Measurements from ENCODE around the gene UBQLN1.
"Not testable (repeated sequence)": the region's sequence is repeated elsewhere in the genome, so short reads cannot be mapped to it uniquely, and the experiment has no call there.

UBQLN1 gene

DNA sequence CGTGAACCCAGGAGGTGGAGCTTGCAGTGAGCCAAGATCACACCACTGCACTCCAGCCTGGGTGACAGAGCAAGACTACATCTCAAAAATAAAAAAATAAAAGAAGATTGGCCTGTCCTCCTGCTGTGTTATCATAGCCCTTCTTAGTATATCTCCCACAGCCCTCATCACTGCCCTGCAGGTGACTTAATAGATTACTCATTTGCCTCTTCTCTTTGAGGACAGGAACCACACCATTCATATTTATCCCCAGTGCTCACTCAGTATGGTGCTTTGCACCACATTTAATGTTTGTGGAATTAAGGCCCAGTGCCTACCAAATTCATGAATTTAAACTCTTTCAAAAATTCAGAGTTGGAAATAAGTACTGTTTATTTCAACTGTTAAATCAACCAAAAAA is 74.5 kb downstream of the UBQLN1 start:
- Mint-ChIP-seq H3K9me3 (no peaks in the 10 kb centered on the region), H3K36me3 (ENCODE audit: low read depth) (peaks cover 10% of the 10 kb centered on the region), H3K27me3 (ENCODE audit: low read depth) (no peaks in the 10 kb centered on the region), H3K4me1 (ENCODE audit: low read depth) (peaks cover 4% of the 10 kb centered on the region), H3K4me3 (no peak overlapping the region), H3K27ac (no peak overlapping the region)

DNA sequence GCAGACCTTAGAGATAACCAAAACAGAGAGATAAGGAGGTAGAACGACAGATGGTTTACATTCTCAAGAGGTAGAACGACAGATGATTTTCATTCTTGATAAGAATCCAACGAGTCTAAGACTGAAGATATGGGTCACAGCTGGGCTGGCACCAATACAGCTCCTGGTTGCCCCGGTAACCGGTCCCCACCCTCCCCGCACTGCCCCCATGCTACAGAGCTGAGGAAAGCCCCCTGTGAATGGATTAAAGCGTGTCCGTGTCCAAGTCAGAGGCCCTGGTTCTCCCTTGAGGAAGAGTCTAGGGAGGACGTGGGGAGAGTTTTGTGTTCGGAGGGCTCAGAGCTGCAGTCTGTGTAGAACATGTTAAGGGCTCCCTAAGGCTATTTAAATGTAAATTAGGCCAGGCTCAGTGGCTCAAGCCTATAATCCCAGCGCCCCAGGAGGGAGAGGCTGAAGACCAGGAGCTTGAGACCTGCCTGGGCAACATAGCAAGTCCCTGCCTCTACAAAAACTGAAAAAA is 76.8 kb downstream of the UBQLN1 start:
- no peaks in the 10 kb centered on the region for H3K27me3 Mint-ChIP-seq (ENCODE audit: low read depth)
- H3K4me1 Mint-ChIP-seq (ENCODE audit: low read depth) = peaks cover 4% of the 10 kb centered on the region
- peaks cover 11% of the 10 kb centered on the region for H3K36me3 Mint-ChIP-seq (ENCODE audit: low read depth)
- no peak overlapping the region for H3K27ac Mint-ChIP-seq
- no peaks in the 10 kb centered on the region for H3K9me3 Mint-ChIP-seq
- H3K4me3 Mint-ChIP-seq = no peak overlapping the region

DNA sequence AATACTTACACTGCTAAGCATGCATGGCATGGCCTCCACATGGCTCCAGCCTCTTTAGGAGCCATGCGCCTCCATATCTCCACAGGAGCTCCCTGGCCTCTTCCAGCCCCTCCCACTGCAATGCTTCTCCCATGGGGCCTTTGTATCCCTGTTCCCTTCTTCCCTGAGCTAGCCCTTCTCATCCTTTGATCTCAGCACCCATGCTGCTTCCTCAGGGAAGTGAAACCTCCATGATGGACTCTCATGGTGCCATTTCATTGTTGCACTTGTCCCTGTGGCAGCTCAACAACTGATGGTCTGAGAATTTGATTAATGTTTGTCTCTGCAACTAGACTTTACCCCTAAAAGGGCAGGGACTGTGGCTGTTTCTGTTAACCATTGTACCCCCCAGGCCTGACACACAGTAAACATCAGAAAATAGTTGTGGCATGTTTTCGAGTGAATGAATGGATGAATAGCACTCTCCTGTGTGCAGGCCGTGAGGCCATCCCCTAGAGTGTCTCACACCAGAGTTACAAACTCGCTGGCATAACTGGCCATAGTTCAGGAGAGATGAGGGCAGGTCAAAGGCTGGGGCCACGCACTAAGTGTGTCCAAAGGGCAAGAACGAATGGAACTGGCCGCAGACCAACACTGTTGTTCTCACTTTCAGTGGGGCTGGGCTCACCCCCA is 78.2 kb downstream of the UBQLN1 start:
- peaks cover 11% of the 10 kb centered on the region for H3K4me1 Mint-ChIP-seq (ENCODE audit: low read depth)
- no peak overlapping the region for H3K4me3 Mint-ChIP-seq
- no peaks in the 10 kb centered on the region for H3K9me3 Mint-ChIP-seq
- H3K36me3 Mint-ChIP-seq (ENCODE audit: low read depth) = peaks cover 14% of the 10 kb centered on the region
- no peak overlapping the region for H3K27ac Mint-ChIP-seq
- no peaks in the 10 kb centered on the region for H3K27me3 Mint-ChIP-seq (ENCODE audit: low read depth)

DNA sequence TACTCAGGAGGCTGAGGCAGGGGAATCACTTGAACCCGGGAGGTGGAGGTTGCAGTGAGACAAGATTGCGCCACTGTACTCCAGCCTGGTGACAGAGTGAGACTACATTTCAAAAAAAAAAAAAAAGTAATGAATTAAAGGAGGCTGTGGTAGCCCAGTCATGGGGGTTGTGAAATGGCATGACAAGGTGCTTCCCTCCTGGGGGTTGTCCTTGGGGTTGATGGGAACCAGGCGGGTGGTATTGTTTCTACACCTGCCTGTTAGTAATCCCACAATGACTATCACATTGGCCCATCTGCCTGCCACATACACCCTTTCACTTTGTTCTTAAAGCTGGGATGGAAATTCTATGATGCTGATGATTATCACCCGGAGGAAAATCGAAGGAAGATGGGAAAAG is 79.2 kb downstream of the UBQLN1 start:
- H3K4me1 Mint-ChIP-seq (ENCODE audit: low read depth) = peaks cover 19% of the 10 kb centered on the region
- no peak overlapping the region for H3K4me3 Mint-ChIP-seq
- H3K36me3 Mint-ChIP-seq (ENCODE audit: low read depth) = peaks cover 18% of the 10 kb centered on the region
- H3K9me3 Mint-ChIP-seq = no peaks in the 10 kb centered on the region
- H3K27ac Mint-ChIP-seq = no peak overlapping the region
- no peaks in the 10 kb centered on the region for H3K27me3 Mint-ChIP-seq (ENCODE audit: low read depth)

DNA sequence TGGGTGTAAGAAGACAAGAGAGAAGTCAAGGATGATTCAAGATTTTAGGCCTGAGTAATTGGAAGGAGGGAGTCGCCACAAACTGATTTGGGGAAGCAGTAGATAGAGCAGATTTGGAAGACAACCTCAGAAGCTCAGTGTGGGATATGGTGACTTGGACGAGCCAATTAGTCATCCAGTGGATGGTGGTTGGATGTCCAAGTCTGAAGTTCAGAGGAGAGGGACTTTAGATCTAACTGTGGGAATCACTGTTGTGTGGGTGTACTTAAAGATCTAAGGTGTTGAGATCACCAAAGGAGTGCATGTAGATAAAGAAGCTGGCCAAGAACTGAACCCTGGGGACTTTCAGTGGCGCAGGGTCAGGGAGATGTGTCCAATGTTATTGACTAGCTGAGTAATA is 82.6 kb downstream of the UBQLN1 start:
- peaks cover 17% of the 10 kb centered on the region for H3K36me3 Mint-ChIP-seq (ENCODE audit: low read depth)
- no peaks in the 10 kb centered on the region for H3K9me3 Mint-ChIP-seq
- H3K4me3 Mint-ChIP-seq = no peak overlapping the region
- peaks cover 24% of the 10 kb centered on the region for H3K4me1 Mint-ChIP-seq (ENCODE audit: low read depth)
- no peak overlapping the region for H3K27ac Mint-ChIP-seq
- H3K27me3 Mint-ChIP-seq (ENCODE audit: low read depth) = peaks cover under 1% of the 10 kb centered on the region

DNA sequence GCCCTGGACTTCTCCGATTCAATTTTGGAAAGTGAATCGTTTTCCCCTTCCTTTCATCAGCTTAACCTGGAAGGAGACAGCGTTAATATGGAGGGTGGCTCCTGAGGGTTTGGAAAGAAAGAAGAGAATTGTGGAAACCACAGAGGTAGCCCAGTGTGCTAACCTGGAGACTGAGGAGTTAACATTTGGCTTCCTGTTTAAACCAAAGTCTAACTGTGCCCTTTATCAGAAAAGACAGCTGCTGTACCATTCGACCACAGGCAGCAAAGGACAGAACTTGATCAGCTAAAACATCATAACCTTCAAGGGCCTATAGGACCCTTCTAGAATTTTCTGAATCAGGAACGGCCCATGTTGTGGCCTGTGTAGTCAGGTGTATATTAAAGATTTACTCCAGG is 84.1 kb downstream of the UBQLN1 start:
- Mint-ChIP-seq H3K36me3 (ENCODE audit: low read depth) (peaks cover 11% of the 10 kb centered on the region), H3K4me1 (ENCODE audit: low read depth) (peaks cover 24% of the 10 kb centered on the region), H3K9me3 (no peaks in the 10 kb centered on the region), H3K27ac (peak overlapping the region; percentile 84), H3K4me3 (peak overlapping the region; percentile 95), H3K27me3 (ENCODE audit: low read depth) (peaks cover 5% of the 10 kb centered on the region)

DNA sequence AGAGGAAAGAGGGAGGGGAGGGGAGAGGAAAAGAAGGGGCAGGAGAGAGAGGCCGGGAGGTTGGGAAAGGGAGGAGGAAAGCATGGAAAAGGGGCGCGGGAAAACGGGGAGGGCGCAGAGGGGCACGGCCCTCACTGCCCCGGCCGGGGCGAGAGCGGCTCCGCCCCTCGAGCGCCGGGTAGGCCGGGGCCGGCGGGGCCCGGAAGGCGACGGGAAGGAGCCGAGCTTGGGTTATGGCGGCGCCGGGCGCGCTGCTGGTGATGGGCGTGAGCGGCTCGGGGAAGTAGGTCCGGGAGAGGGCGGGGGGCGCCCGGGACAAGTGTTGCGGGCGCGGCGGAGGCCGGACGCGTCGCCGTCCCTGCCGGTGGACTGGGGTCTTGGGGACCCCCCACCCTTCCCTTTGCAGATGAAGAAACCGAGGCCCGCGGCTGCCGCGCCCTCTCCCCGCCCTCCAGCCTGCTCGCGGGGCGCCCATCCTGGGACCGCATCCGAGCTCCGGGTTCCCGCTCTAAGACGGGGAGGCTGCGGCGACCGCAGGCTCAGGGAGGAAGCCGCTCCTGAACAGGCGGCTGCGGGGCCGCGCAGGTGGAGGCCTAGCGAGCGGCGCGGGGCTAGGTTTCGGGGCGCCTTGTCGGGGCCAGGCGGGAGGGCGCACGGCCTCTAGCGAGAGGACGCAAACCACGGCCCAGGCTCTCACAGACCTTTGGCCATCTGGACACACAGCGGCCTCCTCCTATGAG is 84.6 kb downstream of the UBQLN1 start, which contains the start of gene IDNK:
Gene IDNK (plus strand): TSS at position 205 of the 740 bp plus-strand sequence. CDS start 29 bp downstream, at position 234.
- H3K27me3 Mint-ChIP-seq (ENCODE audit: low read depth) = peaks cover 5% of the 10 kb centered on the region
- H3K4me1 Mint-ChIP-seq (ENCODE audit: low read depth) = peaks cover 24% of the 10 kb centered on the region
- H3K4me3 Mint-ChIP-seq = peak within 1 kb of the TSS; percentile 95
- H3K27ac Mint-ChIP-seq = peak within 1 kb of the TSS; percentile 98
- peaks cover 11% of the 10 kb centered on the region for H3K36me3 Mint-ChIP-seq (ENCODE audit: low read depth)
- no peaks in the 10 kb centered on the region for H3K9me3 Mint-ChIP-seq

DNA sequence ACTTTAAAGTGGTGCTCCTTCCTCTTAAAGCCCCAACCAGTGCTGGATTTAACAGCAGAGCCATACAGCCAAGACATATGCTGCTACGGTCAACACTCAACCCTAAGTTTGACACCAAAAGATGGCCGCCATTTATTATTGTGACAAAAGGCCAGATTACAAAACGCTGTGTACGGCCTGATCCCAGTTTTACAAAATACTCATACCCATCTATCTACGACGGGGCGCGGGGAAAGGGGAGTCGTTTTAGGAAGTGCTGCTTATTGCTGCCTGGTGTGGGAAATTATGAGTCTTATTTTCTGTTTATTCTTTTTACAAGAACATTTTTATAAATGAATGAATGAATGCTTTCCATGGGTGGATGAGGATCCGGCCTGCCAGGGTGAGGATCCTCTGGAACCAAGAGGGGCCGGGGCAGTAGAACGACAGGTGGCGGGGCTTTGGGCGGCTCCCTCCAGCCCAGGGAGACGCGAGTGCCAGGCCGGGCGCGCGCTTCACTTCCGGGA is 85.3 kb downstream of the UBQLN1 start:
- no peaks in the 10 kb centered on the region for H3K9me3 Mint-ChIP-seq
- H3K4me1 Mint-ChIP-seq (ENCODE audit: low read depth) = peaks cover 24% of the 10 kb centered on the region
- peak overlapping the region; percentile 98 for H3K27ac Mint-ChIP-seq
- H3K4me3 Mint-ChIP-seq = peak overlapping the region; percentile 95
- H3K27me3 Mint-ChIP-seq (ENCODE audit: low read depth) = peaks cover 5% of the 10 kb centered on the region
- peaks cover 11% of the 10 kb centered on the region for H3K36me3 Mint-ChIP-seq (ENCODE audit: low read depth)

DNA sequence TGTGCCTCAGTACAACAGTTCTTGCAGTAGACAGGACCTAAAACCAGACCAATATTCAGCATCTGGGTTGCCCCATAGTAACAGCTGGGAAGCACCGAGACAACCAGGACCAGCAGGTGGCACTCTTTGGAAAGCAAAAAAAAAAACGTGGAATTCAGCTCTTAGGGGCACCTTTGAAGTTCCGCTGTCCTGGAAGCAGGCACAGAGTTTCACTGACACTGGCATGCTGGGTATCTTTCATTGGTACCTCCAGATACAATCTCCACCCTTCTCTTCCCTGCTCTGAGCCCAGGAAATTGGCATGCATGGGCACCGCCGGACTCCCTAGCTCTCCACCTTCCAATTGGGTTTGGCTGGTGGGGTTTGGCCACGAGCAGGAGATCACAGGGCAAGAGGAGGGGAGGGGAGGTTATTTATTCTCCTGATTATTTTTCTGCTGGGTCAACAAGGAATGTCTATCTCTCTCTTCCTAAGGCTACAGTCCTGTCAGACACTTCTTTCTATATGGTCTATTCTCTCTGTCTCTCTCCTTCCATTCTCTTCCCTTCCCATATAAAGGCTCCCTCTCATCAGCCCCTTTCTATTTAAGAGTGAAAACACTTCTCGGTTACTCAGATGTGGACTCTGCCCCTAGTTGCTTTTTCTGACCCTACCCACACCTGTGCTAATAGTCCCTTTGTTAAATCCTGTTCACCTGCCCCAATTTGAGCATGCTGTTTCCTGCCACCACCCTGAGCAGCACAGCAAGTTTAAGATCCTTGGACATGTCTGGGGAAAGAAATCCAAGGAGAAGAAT is 86.7 kb downstream of the UBQLN1 start:
- peak overlapping the region; percentile 18 for H3K4me3 Mint-ChIP-seq

DNA sequence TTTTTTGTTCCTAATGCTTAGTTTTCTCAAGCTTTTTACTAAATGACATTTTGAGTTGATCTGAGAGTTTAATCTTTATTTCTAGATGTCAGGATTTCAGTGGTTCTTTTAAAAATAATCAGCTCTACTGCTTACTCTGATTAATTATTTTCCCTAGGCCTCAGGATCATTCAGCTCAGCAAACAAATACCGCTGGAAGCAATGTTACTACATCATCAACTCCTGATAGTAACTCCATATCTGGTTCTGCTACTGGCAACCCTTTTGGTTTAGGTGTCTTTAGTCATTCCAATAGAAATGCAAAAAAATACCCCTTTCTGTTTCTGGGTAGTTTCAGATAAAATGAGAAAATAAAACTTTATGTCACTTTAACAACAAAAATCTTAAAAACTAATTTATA is 90.5 kb downstream of the UBQLN1 start:
- Mint-ChIP-seq H3K27ac (no peak overlapping the region), H3K27me3 (ENCODE audit: low read depth) (peaks cover 14% of the 10 kb centered on the region), H3K9me3 (no peaks in the 10 kb centered on the region), H3K36me3 (ENCODE audit: low read depth) (no peaks in the 10 kb centered on the region), H3K4me3 (no peak overlapping the region), H3K4me1 (ENCODE audit: low read depth) (peaks cover 5% of the 10 kb centered on the region)

More for the DNA sequence above, 86.7 kb downstream of the UBQLN1 start:
- peaks cover 24% of the 10 kb centered on the region for H3K4me1 Mint-ChIP-seq (ENCODE audit: low read depth)
- H3K27me3 Mint-ChIP-seq (ENCODE audit: low read depth) = peaks cover 5% of the 10 kb centered on the region
- no peak overlapping the region for H3K27ac Mint-ChIP-seq
- H3K9me3 Mint-ChIP-seq = no peaks in the 10 kb centered on the region
- peaks cover 9% of the 10 kb centered on the region for H3K36me3 Mint-ChIP-seq (ENCODE audit: low read depth)

DNA sequence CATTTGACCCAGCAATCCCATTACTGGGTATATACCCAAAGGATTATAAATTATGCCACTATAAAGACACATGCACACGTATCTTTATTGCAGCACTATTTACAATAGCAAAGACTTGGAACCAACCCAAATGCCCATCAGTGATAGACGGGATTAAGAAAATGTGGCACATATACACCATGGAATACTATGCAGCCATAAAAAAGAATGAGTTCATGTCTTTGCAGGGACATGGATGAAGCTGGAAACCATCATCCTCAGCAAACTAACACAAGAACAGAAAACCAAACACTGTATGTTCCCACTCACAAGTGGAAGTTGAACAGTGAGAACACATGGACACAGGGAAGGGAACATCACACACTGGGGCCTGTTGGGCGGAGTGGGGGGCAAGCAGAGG is 94.5 kb downstream of the UBQLN1 start:
- H3K9me3 Mint-ChIP-seq; H3K4me1 Mint-ChIP-seq (ENCODE audit: low read depth); H3K36me3 Mint-ChIP-seq (ENCODE audit: low read depth); H3K27ac Mint-ChIP-seq; H3K4me3 Mint-ChIP-seq: not testable (repeated sequence)
- H3K27me3 Mint-ChIP-seq (ENCODE audit: low read depth) = peaks cover 24% of the 10 kb centered on the region

Measured in T-helper 1 cell treated with Interleukin-12 subunit alpha and Interleukin-12 subunit beta and Interleukin-4 antibody, amounts not matched to agents 30 μg/mL and 1 μg/mL, for 36 hours (primary cell).